GM18867 (cell line): ENCODE results near the gene PFKFB4.
"Not testable (repeated sequence)": the region's sequence is repeated elsewhere in the genome, so short reads cannot be mapped to it uniquely, and the experiment has no call there.

Experiments
- ATAC-seq: cut with Tn5 transposase; IDR thresholded peaks from one replicate; pipeline ENCODE4 v1.9.1; 2021; ENCODE audit warnings: mild to moderate bottlenecking, moderate library complexity; ENCODE audit not compliant: unreplicated experiment

Gene PFKFB4

DNA sequence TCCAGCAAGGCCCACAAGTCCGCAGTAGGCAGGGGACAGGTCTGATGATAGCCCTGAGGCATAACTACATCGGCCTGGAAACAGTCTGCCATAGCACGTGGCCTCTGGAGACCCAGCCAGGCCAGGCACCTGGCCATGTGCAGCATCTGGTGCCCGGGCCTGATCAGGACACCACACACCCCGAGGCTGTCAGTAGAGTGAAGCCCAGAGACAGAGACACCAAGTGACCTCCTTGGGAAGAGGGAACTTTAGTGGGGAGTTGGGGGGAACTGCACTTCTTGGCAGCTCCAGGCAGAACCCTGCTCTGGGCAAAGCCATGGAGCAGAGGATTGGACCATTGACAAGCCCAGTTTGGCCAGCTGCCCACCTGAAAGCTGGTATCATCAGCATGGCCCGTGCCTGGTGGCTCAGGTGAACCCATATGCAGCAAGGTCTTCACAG is 53.9 kb downstream of the PFKFB4 start:
- no peak for ATAC-seq

DNA sequence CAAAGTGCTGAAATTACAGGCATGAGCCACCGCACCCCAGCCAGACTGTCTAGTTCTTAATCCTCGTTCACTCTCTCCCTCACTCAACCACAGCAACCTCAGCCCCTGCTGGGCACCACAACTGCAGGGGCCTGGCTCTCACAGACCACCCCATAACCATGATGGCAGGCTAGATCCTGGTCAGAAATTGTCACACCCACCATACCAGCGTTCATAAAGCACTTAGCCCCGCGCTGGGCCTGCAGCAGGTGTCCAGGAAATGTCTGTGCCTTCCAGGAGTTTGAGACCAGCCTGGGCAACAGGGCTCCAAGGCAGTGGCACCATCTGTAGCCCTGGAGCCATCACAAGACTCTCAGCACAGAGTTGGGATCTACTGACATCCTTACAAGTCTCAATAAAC is 54.5 kb downstream of the PFKFB4 start:
- no peak for ATAC-seq

DNA sequence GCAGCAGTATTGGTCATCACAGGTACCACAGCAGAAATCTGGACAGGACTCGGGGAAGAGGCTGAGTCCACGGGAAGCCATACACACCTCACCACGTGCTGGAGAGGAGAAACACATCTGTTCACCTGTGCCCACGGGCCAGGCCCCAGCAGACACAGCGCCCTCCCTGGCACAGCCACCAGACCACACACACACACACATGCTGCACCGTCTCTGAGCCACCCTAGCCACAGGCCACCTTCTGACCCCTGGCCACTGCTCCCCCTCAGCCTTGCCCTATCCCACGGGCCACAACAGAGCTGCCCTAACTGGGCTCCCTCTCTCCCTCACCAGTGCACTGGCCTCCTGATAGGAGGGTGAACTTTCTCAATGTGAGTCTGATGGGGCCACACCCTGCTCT is 55.4 kb downstream of the PFKFB4 start:
- ATAC-seq = no peak

DNA sequence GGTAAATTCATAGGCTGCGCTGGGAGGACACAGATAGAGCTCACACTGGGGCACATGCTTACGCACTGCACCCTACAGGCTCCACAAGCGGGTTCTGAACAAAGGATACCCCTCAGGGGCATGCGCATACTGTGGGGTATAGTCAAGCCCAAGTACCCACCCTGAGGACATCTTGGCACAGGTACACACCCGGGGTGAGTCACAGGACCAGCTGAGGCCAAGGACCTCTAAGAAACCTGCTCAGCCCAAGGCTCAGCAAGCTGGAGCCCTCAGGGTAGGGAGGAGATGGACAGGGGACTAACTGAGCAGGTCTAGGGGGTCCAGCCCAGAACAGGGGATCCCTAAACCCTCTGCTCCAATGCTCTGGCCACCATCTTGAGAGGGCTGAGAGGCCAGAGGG is 55.9 kb downstream of the PFKFB4 start:
- ATAC-seq = no peak

DNA sequence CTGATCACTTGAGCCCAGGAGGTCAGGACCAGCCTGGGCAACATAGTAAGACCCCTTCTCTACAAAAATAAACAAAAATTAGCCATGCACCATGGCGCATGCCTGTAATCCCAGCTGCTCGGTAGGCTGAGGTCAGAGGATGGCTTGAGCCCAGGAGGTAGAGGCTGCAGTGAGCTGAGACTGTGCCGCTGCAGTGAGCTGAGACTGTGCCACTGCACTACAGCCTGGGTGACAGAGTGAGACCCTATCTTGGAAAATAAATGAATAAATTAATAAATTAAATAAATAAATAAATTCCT is 63.5 kb downstream of the PFKFB4 start:
- ATAC-seq = no peak

DNA sequence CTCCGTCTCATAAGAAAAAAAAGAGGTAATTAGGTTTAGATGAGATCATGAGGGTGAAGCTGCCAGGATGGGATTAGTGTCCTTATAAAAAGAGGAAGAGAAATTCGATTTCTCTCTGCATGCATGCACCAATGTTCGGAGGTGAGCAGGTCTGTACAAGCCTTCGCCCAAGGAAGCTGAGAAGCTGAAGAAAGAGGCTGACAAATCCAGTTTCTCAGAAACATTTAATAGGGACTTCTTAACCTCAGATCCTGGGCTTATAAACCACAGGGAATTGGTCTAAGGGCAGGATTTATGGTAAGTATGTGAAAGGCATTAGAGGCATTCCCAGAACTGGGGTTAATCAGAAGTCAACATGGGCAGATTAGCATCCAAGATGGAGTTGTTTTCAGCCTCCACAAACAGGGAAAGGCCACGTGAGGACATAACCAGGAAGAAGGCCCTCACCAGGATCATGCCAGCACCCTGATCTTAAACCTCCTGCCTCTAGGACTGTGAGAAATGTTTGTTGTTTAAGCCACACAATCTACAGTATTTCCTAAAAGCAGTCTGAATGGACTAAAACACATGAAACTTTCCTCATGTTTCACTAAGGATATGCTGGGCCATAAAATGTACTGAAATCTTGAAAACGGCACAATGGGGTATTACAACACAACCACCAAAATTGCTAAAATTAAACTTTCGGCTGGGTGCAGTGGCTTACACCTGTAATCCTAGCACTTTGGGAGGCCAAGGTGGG is 64.0 kb downstream of the PFKFB4 start:
- ATAC-seq = no peak

DNA sequence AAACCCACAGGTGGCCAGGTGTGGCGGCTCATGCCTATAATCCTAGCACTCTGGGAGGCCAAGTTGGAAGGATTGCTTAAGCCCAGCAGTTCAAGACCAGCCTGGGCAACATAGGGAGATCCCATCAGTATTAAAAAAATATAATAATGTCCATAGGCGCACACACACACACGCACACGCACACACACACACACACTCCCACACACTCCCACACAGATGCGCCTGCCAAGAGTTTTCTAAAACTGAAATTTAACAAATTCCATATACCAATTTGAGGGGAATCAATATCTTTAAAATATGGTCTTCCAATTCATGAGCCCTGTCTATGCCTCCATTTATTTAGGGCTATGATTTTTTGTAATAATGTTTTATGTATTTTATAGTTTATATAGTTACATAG is 69.7 kb downstream of the PFKFB4 start:
- no peak for ATAC-seq

DNA sequence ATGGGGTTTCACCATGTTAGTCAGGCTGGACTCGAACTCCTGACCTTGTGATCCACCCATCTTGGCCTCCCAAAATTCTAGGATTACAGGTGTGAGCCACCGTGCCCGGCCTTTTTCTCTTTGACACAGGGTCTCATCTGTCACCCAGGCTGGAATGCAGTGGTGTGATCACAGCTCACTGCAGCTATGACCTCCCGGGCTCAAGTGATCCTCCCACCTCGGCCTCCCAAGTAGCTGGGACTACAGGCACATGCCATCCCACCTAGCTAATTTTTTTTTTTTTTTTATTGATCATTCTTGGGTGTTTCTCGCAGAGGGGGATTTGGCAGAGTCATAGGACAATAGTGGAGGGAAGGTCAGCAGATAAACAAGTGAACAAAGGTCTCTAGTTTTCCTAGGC is 73.8 kb downstream of the PFKFB4 start:
- ATAC-seq = not testable (repeated sequence)

DNA sequence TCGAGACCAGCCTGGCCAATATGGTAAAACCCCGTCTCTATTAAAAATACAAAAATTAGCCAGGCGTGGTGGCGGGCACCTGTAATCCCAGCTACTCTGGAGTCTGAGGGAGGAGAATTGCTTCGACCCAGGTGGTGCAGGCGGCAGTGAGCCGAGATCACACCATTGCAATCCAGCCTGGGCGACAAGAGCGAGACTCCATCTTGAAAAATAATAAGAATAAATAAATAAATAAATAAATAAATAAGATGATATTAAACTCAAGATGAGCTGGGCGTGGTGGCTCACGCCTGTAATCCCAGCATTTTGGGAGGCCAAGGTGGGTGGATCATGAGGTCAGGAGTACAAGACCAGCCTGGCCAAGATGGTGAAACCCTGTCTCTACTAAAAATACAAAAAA is 75.7 kb downstream of the PFKFB4 start:
- not testable (repeated sequence) for ATAC-seq

DNA sequence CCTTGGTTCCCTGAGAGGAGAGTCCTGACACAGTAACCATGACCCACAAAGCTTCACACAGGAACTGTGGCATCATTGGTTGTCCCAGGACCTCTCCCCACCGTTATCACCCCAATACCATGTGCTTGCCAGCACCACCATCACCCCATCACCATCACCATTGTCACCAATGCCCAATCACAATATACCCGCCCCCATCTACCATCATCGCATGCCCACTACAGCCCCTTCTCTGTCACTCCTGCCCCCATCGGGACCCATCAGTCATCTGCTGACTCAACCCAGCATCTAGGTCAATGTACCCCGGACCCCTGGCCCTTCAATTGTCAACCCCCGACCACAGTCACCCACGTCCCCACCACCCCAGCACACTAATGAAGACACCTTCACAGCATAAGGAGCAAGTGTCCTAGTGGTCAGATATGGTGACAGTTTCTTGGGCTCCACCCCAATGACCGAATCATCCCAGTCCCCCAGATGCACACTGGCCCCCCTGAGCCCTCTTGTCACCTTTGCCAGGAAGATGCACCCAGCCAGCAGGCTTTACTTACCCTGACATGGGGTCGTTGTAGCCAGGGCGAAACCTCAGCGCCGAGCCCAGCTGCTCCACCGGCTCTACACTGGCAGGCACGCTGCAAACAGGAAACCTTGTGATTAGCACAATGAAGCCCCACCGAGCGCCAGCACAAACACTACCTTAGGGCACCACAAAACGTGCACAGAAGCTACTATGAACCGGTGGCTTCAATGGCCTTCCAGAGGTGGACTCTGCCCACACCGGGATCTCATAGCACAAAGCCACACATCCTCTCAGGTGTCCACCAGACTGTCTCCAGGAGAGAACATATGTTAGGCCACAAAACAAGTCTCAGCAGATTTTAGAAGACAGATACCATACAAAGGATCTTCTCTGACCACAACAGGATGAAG is 77.7 kb downstream of the PFKFB4 start:
- no peak for ATAC-seq

DNA sequence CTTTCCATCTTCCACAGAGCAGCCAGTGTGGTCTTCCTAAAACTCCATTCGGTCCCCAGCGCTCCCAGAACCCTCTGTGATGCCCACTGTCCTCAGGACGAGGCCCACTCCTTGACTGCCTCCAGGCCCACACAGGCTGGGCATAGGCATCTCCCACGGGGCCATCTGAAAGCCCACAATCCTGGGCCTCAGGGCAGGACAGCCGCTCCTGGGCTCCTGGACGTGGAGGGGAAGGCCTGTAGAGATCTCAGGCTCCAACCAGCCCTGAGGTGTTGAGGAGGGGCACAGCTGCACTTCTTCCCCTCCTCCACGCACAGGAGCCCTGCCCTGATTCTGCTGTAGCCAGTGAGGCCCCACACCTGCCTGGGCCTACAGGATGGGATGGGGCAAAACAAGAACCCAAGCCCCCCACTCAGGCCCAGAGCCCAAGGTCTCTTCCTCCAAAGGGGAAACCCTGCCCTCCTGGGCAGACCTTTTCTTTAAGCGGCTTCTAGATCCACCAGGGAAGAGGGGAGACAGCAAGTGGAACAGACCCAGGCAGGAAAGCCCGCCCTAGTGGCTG is 78.6 kb downstream of the PFKFB4 start:
- no peak for ATAC-seq

DNA sequence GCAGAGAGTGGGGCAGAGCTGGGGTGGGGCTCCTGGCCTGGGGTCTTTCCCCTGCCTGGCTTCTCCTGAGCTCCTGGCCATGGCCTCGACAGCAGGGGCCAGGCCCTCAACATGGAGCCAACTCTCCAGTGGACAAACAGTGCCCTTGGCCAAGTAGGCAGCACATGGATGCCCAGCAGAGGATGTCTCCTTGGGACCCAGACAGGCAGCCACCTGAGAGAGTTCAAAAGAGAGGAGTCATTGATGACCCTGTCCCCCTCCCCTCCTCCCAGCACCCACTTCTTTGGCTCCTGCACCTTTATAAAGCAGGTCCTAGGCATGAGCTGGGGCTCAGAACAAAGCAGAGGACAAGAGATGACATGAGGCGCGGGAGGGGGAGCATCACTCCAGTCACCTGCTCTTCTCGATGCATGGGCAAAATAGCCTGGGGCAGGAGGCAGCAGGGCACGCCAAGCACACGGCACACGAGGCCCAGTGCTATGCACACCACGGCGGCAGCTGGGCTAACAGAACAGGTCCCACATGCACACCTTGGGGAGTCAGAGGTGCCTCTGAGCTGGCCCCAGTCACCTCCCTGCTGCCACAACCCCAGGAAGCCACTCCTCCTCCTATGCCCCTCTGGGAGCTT is 80.1 kb downstream of the PFKFB4 start:
- no peak for ATAC-seq

DNA sequence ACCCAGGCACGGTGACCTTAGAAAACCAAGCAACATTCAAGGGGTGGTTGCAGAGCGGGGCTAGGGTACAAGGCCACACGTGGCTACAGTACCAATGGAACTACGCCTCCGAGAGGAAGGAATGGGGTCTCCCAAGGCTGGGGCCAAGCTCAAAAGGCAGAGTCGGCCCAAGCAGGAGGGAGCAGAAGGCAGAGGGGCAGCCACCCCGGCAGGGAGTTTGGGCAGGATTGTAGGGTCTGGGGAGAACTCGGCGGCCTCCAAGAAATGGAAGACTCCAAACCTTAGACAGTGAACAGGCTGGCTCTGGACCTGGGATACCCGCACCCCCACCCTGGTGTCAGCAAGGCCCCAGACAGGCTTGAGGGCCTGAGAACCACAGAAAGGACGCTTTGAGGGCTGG is 81.4 kb downstream of the PFKFB4 start:
- no peak for ATAC-seq

DNA sequence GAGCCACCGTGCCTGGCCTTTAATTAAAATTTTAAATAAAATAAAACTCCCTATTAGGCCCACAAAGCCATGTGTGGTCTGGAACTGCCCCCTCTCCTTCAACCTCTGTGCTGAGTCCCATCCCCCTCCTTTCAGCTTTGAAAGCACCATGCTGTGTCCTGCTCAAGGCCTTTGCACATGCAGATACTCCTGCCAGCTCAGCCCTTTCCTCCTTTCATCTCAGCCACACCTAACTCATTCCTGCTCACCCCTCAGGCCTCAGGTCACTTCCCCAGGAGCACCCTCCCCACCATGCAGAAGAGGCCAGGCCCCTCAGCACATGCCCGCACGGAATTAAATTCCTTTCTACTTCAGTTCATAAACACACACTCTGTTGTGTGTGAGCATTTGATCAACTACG is 82.0 kb downstream of the PFKFB4 start:
- no peak for ATAC-seq

DNA sequence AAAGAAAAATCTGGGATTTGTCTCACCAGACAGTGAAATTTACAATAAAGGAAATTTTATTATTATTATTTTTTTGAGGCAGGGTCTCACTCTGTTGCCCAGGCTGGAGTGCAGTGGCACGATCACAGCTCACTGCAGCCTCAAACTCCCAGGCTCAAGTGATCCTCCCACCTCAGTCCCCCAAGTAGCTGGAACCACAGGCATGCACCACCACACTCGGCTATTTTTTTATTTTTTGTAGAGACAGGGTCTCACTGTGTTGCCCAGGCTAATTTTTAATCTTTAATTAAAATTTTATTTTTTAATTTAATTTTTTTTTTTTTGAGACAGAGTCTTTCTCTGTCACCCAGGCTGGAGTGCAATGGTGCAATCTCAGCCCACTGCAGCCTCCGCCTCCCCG is 82.6 kb downstream of the PFKFB4 start:
- not testable (repeated sequence) for ATAC-seq

DNA sequence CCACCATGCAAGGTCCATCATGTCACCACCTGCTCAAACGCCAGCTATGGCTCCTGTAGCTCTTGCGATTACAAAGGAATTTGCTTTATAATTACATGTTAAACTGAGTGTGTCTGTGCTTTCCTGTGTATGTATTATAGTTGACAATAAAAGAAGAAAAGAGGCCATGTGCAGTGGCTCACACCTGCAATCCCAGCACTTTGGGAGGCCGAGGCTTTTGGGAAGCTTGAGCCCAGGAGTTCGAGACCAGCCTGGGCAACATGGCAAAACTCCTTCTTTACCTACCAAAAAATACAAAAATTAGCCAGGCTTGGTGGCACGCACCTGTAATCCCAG is 83.0 kb downstream of the PFKFB4 start:
- ATAC-seq = no peak

DNA sequence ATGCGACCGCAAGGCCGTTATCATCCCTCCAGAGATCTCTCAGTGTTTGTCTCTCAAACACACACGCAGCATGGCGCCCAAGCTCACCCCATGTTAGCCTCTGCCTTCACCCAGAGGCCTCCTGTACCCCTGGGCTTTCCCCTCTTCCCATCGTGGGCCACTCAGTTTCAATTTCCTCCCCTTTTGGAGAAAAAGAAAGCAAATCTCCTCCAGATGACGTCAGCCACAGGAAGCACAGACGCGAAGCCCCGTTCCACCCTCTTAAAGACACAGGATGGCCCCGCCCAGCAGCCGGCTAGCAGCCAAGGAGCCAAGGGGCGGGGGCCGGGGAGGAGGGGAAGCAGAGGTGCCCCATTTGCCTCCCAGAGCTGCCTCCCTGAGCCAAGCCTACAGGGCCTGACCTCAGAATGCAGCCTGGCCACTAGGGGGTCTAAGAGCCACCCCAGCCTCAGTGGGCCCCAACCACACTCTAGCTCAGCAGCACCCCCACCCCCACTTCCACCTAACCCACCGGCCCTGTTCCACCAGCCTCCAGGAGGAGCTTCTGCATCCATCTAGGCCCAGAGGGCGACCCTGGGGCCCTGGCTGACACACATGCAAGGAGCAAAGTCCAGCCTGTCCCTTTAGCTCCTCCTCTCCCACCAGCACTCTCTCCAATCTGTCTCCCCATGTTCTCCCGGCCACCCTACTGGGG is 83.5 kb downstream of the PFKFB4 start:
- peak; percentile 77 for ATAC-seq

DNA sequence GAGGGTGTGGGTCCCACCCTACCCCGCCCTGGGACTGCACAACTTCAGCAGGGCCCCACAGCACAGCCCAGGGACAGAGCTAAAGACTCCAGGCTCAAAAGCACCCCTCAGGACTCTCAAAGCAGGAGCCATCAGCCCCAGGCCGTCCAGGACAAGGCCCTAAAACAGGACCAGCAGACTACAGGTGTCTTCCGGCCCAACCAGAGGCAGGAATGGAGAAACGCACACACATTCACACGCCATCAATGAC is 84.0 kb downstream of the PFKFB4 start:
- no peak for ATAC-seq

DNA sequence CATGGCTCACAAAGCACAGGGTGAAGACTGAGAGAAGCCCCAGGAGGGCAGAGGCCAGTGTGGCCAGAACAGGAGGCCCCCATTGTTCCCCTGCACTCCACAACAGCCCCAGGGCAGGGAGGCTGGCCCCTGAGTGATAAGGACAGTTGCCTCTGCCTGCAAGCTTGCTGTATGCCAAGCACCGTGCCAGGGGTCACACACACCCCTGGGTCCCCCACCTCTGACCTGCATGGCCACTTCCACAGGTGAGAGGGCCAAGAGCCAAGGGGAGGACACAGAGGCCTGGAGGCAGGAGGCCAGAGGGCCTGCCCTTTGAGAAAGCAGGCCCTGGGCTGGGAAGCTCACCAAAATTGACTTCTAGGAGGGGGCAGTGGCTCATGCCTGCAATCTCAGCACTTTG is 86.3 kb downstream of the PFKFB4 start:
- ATAC-seq = no peak

DNA sequence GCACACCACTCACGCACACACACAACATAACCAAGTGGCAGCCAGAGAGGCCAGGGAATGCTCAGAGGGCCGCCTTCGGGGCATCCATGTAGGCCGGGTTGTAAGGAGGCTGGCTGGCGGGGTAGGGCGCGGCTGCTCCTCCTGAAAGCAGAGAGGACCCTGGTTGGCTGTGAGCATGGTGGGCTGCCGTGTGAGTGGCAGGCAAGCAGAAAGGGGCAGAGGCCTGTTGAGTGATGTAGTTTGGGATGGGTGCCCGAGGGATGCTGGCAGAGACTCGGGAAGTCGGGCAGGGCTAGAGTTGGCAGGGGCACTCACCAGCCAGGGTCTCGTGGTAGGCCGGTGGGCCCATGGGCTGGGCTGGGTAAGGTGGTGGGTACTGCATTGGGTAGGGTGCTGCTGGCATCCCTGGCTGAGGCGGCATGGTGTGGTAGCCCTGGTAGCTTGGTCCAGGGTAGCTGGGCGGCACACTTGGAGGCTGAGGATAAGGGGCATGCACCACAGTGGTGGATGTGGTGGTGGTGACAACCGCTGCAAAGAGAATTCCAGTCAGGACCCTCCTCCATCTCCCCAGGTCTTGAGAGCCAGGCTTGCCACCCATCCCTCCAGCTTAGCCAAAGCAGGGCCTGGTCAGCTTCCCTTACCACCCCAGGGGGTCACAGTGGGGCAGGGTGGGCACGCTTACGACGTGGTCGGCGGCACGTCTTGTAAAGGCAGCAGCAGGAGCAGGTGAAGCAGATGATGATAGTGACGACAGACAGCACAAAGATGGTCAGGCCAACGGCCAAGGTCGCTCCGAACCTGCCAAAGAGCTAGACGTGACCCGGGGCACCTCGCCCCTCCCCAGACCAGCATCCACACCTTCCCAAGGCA is 87.3 kb downstream of the PFKFB4 start:
- ATAC-seq = no peak
